Measurements from ENCODE around the gene ZNF536.
"Not testable (repeated sequence)": the region's sequence is repeated elsewhere in the genome, so short reads cannot be mapped to it uniquely, and the experiment has no call there.

Gene ZNF536

GRCh38 chr19:30342901-30343300, 29.3 kb upstream of the ZNF536 start:
- no peak for DNase-seq

GRCh38 chr19:30344446-30345425, 27.4 kb upstream of the ZNF536 start:
- no peak for DNase-seq

DNA sequence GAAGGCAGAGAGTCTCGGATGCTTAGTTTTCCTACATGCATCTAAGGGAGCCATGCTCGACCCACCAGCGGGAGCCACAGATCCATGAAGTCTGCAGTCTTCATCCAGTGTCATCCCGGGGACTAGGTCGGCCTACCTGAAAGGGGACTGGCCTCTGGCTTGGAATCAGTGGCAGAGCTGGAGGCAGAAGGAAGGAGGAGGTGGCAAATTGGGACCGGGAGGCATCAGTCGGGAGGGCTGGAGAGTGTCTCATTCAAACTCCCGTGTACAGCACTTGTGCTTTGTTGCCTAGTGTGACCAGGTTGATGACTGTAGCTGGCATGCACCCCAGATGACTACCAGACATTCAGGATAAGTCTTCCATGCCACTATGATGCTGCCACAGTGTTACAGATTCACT, 26.5 kb upstream of the ZNF536 start:
- DNase-seq: no peak

DNA sequence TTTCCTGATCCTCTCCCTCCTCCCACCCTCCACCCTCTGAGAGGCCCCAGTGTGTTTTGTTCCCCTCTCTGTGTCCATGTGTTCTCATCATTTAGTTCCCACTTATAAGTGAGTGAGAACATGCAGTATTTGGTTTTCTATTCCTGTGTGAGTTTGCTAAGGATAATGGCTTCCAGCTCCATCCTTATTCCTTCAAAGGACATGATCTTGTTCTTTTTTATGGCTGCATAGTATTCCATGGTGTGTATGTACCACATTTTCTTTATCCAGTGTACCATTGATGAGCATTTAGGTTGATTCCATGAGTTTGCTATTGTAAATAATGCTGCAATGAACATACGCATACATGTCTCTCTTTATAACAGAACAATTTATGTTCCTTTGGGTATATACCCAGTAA, 25.7 kb upstream of the ZNF536 start:
- not testable (repeated sequence) for DNase-seq

DNA sequence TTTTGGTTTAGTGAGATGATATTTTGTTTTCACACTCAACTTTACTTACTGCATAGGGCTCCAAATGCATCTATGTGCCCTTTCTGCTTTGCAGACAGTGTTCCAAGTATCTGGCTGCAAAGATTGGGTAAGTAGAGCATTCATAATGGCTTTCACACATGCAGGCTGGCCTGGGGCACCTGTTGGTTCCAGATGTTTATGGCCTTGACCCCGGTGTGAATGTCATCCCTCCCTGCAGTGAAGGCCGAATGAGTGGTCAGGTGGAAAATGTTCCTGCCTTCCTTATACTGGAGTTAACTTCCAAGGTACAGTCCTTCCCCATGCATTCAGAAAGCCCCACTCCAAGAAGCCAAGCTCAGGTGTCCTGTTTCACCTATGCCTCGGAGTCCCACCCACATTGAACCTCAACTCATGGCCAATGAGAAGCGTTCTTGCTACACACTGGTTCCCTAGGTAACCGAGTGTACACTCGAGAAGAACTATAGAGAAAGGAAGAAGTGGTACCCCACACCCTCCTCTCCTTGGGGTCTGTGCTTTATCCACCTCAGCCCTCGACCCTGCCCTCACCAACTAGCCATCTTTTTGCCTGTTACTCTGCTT, 23.0 kb upstream of the ZNF536 start:
- DNase-seq: no peak

- no peak for DNase-seq
Observed at GRCh38 chr19:30350692-30351663, 21.2 kb upstream of the ZNF536 start.

DNA sequence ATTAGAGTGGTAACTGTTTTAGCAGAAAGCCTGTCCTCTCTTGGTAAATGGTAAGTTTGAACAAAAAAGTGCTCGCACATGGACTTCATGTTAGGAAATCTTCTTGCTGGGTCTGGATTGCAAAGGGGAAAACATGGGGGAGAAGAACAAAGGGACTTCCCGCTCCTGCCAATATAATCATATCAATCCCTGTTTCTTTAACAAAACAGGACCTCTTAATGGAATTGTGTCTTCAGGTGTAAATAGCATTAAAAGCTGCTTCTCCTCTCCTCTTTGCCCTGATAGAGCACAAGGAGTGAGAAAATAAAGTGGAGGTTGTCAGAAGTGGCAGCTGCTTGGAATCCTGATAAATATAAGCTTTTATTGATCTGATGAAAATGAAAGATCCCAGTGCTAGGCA, 20.4 kb upstream of the ZNF536 start:
- DNase-seq: no peak

DNA sequence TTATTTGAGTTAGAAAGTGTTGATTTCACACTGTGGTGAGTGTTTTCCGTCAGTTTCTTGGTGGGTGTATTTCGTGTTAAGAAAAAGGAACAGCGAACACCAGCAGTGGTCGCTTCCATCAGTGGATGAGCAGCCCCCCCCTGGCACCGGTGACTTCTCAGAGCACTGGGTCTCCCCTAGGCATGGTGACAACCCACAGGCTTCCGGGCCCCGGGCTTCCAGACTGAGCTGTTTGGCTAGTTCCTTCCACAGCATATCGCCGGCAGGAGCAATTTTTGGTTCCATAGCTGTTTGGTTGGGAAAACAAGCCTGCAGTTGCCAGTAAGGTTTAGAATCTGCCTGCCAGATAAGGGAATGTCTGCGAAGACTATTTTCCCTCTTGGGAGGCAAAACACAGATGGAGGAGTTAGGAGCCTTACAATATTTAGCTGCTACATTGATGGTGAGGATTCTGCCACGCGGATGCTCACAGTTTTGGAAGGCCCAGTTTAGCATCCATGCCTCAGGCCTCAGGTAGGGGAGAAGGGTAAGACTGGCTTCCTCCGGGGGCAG, 18.7 kb upstream of the ZNF536 start:
- DNase-seq: no peak

GRCh38 chr19:30355586-30355985, 16.6 kb upstream of the ZNF536 start:
- no peak for DNase-seq

GRCh38 chr19:30356951-30357579, 15.1 kb upstream of the ZNF536 start:
- DNase-seq: no peak

DNA sequence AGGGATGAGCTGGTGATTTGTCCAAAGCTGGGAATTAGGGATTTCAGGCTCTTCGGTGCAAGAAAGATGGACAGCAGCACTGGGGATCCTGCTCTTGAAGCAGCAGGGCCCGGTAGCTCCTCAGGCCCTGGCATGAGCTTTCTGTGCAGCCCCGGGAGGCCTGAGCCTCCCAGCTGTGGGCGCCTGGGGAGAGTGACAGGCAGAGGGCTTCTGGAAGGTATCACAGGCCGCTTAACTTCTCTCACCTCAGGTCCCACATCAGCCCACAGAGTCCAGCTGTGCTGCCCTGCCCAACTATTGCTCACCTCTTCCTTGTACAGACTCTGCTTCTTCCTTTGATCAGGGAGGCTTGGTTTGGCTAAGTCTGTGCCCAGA, 14.6 kb upstream of the ZNF536 start:
- DNase-seq: no peak

GRCh38 chr19:30358319-30358718, 13.9 kb upstream of the ZNF536 start:
- no peak for DNase-seq

- no peak for DNase-seq
Observed at GRCh38 chr19:30358821-30359580, 13.2 kb upstream of the ZNF536 start.

GRCh38 chr19:30359936-30360335, 12.2 kb upstream of the ZNF536 start:
- DNase-seq: no peak

DNA sequence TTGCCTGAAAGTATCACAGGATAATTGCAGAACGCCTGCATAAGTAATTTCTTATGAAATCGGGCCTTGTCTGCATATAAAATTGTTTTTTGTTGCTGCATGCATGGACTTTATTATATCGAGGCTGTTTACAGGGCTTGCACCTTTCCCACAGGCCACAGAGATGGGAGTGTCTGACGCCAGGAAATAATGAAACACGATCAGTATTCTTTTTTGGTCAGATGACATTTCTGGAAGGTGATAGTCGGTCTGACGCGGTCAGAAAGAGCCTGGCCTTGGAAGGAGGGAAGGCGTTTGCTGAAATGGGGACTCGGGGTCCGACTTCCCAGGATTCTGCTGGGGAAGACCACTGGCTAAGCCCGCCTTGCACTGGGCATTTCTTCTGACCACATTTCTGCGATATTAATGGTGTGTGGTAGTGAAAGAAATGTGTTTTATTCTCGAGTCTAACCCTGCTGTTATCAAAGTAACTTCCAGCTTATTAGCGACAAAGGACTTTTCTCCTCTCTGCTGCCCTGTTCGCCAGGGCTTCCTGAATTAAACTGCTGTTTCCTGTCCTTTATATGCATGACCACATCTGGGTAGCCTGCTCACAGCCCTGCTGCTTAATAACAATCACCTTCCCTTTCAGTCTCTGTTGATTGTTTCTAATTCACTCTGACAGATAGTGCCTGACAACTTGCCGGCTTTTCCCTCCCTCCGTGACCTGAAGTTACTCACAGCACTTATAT, 11.6 kb upstream of the ZNF536 start:
- DNase-seq: no peak

- DNase-seq: no peak
Observed at GRCh38 chr19:30361107-30361447, 11.1 kb upstream of the ZNF536 start.

DNA sequence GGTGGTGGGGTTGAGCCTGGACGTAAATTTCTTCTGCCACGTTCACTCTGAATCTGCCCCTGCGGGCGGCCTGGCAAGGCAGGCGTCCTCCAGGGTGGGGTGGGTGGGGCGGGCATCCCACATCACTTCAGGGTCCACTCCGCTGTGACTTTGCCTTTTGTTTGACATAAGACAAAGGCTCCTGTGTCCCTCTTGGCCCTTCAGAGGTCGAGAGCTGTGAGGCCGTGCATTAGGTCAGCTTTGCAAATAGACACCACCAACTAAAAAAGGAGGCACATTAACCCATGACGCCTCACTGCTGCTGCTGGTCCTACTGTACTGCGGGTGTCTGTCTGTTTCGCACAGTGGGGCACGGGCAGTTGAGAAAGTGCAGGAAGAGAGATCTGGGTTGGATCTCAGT, 10.5 kb upstream of the ZNF536 start:
- no peak for DNase-seq

DNA sequence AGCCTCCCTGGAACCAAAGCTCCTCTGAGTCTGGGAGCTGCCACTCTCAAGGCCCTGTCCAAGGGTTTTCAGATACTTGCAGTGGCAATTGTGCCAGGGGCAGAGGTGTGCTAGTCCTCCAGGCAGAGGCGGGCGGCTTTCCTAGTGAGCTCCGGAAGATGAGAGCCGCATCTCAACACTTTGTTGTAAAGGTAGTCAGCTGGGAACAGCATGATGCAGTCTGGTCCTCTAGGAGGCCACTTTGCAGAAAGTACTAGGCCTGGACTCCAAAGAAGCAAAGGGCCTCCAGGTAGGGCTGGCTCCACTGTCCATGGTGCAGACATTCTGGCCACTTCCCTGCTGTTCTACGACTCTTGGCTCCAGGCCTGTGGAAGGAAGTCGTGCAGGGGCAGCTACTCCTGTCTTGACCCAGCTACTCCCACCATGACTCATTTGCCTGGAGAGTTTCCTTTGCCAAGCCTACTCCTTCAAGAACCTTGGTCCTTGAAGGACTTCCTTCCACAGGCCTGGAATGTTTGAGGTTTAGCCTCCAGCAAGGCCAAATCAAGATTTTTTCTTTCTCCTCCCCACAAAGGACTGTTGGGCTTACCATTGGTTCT, 9.9 kb upstream of the ZNF536 start:
- no peak for DNase-seq

- no peak for DNase-seq
Observed at GRCh38 chr19:30363073-30363472, 9.1 kb upstream of the ZNF536 start.

All from NCI-H1930 (cell line).